GM12801 (cell line): ENCODE measurements around the gene AOPEP.

ENCODE experiments used
- CTCF ChIP-seq: IDR thresholded peaks from one replicate; pipeline ENCODE4 v1.5.1; 2011; ENCODE audit warnings: control low read depth; ENCODE audit not compliant: insufficient read length; ENCODE audit errors: extremely low read depth

Gene AOPEP

GRCh38 chr9:94801681-94802080 lies 75.2 kb downstream of the AOPEP start:
- TF ChIP-seq CTCF, result no peak

- no peak for TF ChIP-seq CTCF
Measured at GRCh38 chr9:94802251-94802650, 75.8 kb downstream of the AOPEP start.

- TF ChIP-seq CTCF, result no peak
Measured at GRCh38 chr9:94802793-94803192, 76.3 kb downstream of the AOPEP start.

- TF ChIP-seq CTCF, result no peak
Measured at GRCh38 chr9:94804316-94804715, 77.8 kb downstream of the AOPEP start.

GRCh38 chr9:94805051-94805489 lies 78.6 kb downstream of the AOPEP start:
- TF ChIP-seq CTCF, result no peak

GRCh38 chr9:94805585-94805984 lies 79.1 kb downstream of the AOPEP start:
- TF ChIP-seq CTCF, result no peak

- TF ChIP-seq CTCF, result no peak
Measured at GRCh38 chr9:94806307-94806893, 79.9 kb downstream of the AOPEP start.
